GM19023 (cell line): ENCODE data around the gene TTC23L.

Experiments used
- ATAC-seq: cut with Tn5 transposase; IDR thresholded peaks from one replicate; pipeline ENCODE4 v1.9.1; 2021; ENCODE audit warnings: mild to moderate bottlenecking, moderate library complexity; ENCODE audit not compliant: unreplicated experiment

The TTC23L gene

GRCh38 chr5:34867660-34868059 is 28.7 kb downstream of the TTC23L start:
- no peak for ATAC-seq

DNA sequence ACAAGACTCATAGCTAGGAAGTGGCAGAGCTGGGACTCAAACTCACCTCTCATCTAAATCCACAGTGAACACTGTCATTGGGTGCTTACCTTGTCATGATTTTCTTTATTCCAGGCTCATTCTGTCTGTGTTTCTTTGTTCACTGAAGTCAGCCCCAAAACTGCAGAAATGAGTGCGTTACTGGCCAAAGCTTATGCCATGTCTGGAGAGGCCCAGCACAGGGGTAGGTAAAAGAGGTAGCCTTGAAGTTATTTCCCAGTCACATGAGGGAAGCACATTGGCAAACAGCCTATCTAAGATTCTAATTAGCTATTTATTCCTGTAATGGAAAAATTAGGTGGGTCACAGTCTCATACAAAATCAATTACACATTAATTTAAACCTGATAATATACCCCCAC is 29.8 kb downstream of the TTC23L start:
- ATAC-seq, result no peak

DNA sequence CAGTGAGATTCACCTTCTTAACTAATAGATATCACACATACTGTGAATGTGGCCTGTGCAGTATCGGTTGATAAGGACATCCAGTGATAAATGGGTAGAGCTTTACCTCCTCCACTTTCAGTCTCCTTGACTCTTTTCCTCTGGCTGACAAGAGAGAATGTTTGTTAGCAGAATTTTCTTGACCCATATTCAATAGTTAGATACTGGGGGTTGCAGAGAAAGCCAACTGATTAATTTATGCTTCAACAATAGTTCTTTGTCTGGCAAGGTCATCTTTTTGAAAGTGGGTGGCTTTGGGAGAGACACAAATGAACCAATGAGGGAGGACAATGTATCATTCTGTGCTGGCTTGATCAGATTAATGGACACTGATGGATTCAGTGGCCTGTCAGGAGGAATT is 30.3 kb downstream of the TTC23L start:
- ATAC-seq, result no peak

DNA sequence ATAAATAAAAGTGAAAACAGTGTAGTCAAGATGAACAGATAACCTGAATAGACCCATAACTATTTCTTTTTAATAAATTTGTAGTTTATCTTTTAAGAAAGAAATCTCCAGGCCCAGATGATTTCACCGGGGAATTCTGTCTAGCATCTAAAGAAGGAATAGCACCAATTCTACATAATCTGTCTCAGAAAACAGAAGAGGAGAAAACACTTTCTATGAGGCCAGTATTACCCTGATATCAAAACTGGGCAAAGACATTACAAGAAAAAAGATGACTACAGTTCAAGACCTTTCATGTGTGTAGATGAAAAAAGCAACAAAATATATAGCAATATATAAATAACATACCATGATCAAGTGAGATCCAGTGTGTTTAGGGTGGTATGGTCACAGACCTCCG is 31.4 kb downstream of the TTC23L start:
- ATAC-seq, result no peak

GRCh38 chr5:34876275-34876674 is 37.3 kb downstream of the TTC23L start:
- ATAC-seq, result no peak

DNA sequence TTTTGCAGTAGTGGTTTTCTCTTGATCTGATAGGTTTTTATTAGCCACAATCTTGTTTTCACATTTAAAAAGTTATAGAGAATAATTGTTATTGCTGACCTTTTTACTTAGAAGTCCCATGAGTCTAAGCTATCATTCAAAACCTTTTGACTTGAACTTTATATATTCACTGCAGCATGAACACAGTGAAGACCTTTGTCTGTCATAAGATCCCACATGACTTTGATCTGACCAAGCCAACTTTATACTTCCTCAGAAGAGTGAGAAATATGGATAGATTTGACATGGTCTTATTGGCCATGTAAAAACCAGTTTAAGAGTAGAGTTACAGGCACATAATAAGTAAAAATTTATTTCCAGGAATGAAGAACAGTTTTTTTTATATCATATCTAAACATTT is 42.3 kb downstream of the TTC23L start:
- no peak for ATAC-seq

DNA sequence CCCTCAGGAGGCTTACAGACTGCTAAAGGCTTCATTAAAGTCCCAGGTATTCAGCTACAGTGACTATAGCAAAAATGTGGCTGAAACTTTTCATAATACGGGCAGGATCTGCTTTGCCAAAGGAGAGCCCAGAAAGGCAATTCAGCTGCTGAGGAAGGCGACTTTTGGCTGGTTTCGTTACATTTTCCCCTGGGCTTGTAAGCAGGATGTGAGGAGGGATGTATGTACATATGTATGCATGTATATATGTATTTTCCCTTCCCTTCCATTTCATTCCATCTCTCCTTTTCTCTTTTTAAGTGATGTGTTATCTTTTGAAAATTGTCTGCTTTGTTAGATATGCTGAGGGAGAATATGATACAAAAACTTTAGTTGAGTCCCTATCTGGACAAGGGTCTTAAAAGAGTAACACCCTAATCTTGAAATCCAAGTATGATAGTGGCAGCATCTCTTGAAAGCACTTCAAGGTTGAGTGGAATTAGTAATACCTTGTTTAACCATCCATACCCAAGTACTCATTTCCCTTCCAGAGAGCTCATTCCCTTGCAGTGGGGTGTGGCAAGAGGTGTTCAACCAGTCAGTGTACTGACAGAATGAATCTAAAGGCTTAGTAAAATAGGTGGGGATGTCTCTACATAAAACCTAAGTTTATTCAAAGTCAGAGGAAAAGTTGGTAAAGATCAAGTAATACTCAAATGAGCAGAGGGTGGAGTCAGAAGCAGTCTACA is 47.6 kb downstream of the TTC23L start:
- no peak for ATAC-seq

GRCh38 chr5:34889394-34889793 is 50.4 kb downstream of the TTC23L start:
- ATAC-seq, result no peak

GRCh38 chr5:34891981-34892380 is 53.0 kb downstream of the TTC23L start:
- ATAC-seq, result no peak

GRCh38 chr5:34892414-34892813 is 53.5 kb downstream of the TTC23L start:
- ATAC-seq, result no peak

DNA sequence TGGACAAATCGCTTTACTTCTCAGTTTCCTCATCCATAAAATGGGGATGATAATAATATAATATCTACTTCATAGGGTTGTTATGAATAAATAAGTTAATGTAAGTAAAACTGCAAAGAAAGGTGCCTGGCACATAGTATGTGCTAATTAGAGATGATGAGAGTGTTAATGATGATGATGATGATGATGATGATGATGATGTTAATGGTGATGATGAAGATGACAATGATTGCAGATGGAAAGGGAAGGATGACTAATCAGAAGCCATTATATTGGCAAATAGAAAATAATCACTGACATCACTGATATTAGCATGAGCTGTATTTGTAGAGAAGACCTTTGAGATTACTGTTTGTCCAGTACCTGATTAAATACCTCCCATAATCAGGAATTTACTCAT is 55.8 kb downstream of the TTC23L start:
- no peak for ATAC-seq

- no peak for ATAC-seq
Measured at GRCh38 chr5:34895641-34896419, 56.9 kb downstream of the TTC23L start.

DNA sequence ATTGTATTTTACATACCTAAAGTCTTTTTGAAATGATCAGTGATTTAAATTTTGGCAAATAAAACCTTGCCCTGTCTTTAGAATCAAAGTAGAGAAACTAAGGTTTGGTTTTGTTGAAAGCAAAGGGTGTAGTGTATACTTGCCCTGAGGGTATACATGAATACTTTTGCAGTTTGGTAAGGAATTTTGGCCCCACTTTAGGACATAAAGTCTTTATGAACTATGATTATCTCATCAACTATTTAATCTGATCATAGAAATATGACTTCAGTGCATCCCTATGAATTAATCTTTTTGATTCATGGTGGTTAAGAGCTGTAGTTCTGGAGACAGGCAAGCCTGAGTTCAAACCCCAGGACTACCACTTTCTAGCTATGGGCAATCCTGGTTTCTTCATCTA is 58.7 kb downstream of the TTC23L start:
- ATAC-seq, result no peak

- peak; percentile 84 for ATAC-seq
Measured at GRCh38 chr5:34898258-34898895, 59.4 kb downstream of the TTC23L start.

DNA sequence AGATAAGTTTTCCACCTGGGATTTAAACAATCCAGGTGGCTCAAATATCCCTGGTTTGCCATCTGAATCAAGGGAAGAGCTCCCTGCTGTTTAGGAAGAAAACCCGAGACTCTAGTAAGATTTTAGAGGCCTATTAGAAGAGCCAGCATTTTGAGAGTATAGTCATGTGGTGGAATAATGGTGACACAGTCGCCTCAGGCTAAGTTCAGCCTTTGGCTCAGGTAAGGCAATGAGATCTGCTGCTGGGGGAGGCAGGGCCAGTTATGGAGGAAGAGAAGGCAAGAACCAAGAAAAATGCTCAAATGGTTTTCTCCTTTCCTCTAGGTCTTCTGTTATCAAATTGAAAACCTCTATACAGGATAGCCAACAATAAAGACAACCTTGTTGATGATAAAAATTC is 60.1 kb downstream of the TTC23L start:
- ATAC-seq, result no peak

GRCh38 chr5:34900652-34901051 is 61.7 kb downstream of the TTC23L start:
- ATAC-seq, result no peak

DNA sequence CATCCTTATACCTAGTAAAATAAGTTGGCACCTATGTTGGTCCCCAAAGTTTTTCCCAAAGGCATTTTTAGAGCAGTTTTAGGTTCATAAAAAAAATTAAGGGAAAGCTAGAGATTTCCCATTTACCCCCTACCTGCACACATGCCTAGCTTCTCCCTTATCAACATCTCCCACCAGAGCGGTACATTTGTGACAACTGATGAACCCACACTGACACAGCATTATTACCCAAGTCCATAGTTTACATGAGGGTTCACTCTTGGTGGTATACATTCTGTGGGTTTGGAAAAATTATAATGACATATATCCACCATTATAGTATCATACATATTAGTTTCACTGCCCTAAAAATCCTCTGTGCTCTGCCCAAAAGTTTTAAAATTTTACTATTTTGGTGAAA is 64.3 kb downstream of the TTC23L start:
- ATAC-seq, result no peak

DNA sequence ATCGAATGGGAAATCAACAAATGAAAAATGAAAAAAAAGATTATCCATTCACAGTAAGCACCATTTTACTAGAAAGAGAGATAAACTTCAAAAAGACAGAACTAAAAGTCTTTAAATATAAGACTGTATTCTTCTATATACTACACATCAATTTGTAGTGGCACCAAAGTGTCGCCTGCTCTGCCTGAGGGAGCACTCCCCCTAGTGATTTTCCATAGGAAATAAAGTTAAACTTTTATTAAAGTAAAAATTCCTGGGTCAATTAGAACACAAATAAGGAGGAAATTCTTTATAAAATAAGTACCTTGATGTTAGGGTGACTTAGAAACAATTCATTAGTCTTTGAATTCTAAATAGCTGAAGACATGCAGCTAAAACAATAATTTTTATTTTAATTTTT is 66.6 kb downstream of the TTC23L start:
- ATAC-seq, result no peak

GRCh38 chr5:34913072-34913471 is 74.1 kb downstream of the TTC23L start:
- no peak for ATAC-seq

DNA sequence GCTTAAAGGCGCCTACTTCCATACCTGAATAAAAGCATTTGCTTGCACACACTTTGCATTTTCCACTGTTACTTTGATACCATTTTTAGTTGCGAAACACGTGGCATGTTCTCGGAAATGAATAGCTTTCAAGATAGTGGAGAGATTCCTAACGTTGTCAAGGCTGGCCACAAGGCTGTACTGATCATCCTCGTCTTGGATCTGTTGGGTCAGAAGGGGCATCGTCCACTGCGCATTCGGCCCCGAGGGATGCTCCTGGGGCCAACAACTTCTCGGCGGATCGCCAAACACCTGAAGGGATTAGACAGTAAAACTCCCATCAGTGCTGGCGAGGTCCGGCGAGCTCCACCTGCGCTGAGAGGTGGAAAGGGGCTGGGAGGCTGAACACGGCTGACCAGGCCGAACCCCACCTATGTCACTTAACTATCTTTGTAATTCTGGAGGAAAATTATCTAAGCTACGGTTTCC is 75.7 kb downstream of the TTC23L start:
- ATAC-seq, result peak; percentile 18

- ATAC-seq, result peak; percentile 99
Measured at GRCh38 chr5:34915139-34915855, 76.3 kb downstream of the TTC23L start, which contains the start of the genes BRIX1 and RAD1. TSS of gene BRIX1 (plus strand) at chr5:34915711. CDS start at chr5:34915739, 28 bp downstream. TSS of gene RAD1 (minus strand) at chr5:34915504. CDS start at chr5:34914892, 612 bp downstream.
